Stimulated activated naive CD8-positive, alpha-beta T cell treated with anti-CD3 and anti-CD28 coated beads, Interleukin-15, Interleukin-2, amounts not matched to agents 100 U/mL and 50 U/mL, for 24 hours (primary cell): Measurements from ENCODE around the gene MAMDC2.
"Not testable (repeated sequence)": the region's sequence is repeated elsewhere in the genome, so short reads cannot be mapped to it uniquely, and the experiment has no call there.

Experiments used
- ATAC-seq: fragments of 150-1000 bp; cut with Tn5 transposase; one replicate; pipeline ENCODE4 v1.10.0; 2021
- DNase-seq: peaks from one replicate; pipeline ENCODE4 v3.0.0; 2021

Gene MAMDC2

DNA sequence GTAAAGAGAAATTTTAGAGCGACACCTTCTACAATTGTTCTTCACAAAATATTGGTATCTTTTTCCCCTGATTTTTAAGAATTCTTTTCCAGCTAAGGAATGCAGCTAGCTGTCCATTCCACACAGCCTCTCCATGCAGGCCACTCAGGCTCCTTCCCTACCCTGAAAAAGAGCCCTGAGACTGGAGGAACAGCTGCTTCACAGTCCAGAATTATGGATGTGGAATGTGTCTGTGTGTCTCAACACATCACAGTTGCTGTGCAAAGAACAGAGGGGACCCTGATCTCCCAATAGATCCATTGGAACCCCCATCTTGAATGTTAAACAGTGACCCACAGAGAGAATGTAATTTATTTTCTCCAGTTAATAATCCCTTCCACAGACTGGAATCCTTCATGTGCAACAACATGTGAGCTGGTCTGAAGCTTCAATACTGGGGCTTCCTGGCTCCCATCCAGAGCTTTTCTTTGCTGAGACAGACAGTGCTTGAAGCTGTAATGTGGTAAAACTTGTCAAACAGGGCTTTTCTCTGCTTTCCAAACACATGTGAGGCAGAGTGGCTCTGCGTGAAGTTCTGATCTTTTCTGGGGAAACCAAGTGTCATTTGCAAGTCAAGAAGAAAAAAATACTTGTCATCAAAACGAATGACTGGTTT lies 161.8 kb downstream of the MAMDC2 start:
- ATAC-seq = no peak

DNA sequence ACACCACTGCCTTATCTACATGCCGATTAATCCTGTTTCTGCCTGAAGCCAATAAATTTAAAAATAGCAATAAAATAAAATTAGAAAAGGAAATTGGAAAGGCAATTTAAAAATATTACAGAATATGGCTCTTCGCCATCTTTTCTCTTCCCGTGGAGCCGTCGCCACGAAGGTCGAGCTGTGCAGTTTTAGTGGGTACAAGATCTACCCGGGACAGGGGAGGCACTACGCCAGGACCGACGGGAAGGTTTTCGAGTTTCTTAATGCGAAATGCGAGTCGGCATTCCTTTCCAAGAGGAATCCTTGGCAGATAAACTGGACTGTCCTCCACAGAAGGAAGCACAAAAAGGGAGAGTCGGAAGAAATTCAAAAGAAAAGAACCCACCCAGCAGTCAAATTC lies 173.4 kb downstream of the MAMDC2 start:
- ATAC-seq = no peak

More for the DNA sequence above, 161.8 kb downstream of the MAMDC2 start:
- DNase-seq = no peak

DNA sequence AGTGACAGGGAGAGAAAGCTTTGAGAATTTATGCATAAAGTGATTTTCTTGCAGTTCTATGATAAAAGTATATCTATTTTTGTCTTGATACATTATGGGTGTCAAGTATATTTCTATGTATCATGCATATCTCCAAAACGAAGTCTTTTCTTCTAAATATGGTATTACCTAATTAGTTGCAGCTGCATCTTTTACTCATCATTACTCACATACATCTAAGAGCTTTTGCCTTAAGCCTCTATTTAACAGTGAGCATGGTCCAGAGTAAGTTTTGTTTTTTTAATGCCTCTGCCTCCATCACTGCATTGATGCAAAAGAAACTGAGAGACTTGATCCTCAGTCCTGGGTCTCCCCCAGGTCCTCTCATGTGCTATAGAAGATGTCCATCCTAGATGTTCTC lies 175.1 kb downstream of the MAMDC2 start:
- DNase-seq = no peak
- no peak for ATAC-seq

More for the DNA sequence above, 173.4 kb downstream of the MAMDC2 start:
- no peak for DNase-seq

DNA sequence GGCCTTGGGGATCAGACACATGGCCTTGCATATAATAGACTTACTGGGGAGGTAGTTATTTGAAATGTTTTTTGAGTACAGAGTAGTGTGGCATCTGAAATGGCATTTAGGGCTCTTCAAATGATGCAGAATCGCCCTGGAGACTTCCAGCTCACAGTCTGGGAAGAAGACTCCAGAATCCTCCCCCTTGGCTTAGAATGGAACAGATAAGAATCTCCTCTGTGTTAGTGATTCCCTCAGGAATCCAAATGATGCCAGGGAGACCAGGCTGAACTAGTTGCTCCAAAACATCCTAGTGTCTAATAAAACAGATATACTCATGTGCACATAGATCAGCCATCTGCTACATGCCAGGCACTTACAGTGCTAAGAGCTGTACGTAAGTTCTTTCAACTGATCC lies 176.6 kb downstream of the MAMDC2 start:
- ATAC-seq (no peak), DNase-seq (no peak)

DNA sequence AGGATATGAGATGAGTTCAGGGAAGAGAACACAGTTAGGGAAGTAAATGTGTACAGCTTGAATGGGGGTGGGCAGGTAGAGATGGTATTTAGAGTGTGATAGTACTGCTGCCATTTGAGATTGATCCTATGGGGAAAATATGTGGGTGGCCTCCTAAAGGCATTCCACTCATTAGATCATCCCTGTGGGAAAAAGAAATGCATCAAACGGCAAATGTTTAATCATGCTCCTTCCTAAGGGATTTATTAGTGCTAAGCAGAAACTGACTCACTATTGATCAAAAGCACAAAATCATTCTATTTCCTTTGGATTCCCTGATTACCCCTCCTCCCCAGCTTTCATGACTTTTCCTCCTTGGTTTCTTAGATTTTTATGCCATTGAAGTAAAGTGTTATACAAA lies 178.7 kb downstream of the MAMDC2 start:
- DNase-seq (no peak), ATAC-seq (no peak)

DNA sequence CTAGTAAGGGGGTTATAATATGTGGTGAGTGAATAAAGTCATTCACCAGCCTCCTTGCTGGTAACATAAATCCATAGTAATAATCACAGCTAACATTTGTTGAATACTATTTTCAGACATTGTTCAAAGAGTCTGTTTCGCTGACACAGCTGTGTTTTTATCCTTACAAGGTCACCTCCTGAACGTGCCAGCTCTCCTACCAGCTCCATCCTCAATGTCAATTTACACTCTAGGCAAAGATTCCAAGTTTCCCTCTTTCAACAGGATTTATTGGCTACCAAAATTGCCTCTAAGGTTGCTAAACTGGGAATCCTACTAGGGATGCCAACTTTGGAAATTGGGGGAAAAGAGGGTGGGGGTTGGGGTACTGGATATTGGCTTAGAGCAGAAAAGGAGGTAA lies 184.5 kb downstream of the MAMDC2 start:
- no peak for ATAC-seq
- no peak for DNase-seq

DNA sequence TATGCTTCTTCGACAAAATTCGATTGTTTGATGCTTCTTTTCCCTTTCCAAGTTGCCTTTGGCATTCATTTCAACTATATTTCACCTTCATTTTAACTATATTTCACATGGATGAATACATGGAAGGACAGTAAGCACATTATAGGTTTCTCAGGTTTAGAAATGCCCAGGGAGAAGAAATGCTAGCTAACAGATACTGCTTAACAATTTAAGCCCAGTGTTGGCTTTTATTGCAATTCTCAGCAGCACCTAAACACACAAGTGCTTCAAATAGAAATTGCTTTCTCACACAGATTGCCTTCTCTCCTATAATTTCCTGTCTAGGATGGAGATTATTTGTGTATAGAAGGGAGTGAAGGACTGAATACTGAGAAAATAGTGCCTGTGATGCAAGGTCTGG lies 185.0 kb downstream of the MAMDC2 start:
- ATAC-seq = no peak
- no peak for DNase-seq

DNA sequence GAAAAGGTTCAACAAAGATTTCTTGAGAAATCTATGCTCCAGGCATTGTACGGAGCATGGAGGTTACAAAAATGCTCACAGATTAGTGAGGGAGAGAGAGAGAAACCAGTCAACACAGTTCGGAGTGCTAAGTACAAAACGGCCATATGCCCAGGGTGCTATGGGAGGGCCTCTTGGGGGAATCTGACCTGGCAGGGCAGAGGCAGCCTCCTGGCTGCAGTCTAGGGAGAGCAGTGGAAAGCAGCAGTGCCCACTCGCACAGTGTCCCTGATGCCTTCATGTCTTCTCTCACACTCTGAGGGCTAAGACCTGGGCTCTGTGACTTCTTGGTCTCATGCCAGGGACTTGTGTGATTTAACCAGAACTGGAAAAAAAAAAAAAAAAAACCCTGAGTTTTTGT lies 185.4 kb downstream of the MAMDC2 start:
- ATAC-seq (no peak), DNase-seq (no peak)

DNA sequence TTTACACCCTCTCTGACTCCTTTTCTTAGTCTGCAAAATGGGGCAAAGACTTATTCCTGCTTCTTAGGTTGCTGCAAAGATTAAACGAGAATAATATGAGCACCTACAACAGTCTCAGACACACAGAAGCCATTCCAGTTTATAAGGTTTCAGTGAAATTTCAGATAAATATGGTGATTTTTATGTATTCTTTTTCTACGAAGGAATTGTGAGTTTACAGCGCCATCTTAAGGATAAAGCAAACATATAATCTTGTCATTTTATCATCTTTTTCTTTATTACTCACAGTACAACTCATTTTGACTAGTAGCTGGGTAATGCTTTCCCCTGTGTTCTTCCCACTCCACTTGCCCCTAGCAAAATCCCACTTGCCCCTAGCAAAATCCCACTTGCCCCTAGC lies 185.9 kb downstream of the MAMDC2 start:
- no peak for ATAC-seq
- no peak for DNase-seq

DNA sequence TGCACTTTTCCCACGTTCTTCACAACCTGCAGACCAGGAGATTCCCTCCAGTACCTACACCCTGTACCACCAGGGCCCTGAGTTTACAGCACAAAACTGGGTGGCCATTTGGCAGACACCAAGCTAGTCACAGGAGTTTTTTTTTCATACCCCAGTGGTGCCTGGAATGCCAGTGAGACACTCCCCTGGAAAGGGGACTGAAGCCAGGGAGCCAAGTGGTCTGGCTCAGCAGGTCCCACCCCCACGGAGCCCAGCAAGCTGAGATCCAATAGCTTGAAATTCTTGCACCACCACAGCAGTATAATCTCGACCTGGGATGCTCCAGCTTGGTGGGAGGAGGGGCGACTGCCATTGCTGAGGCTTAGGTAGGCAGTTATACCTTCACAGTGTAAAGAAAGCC lies 188.8 kb downstream of the MAMDC2 start:
- DNase-seq = no peak
- ATAC-seq = no peak

DNA sequence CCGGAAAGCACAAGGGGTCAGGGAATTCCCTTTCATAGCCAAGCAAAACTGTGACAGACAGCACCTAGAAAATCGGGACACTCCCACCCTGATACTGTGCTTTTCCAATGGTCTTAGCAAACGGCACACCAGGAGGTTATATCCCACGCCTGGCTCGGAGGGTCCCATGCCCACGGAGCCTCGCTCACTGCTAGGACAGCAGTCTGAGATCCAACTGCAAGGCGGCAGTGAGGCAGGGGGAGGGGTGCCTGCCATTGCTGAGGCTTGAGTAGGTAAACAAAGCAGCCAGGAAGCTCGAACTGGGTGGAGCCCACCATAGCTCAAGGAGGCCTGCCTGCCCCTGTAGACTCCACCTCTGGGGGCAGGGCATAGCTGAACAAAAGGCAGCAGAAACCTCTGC lies 190.6 kb downstream of the MAMDC2 start:
- not testable (repeated sequence) for ATAC-seq, DNase-seq

DNA sequence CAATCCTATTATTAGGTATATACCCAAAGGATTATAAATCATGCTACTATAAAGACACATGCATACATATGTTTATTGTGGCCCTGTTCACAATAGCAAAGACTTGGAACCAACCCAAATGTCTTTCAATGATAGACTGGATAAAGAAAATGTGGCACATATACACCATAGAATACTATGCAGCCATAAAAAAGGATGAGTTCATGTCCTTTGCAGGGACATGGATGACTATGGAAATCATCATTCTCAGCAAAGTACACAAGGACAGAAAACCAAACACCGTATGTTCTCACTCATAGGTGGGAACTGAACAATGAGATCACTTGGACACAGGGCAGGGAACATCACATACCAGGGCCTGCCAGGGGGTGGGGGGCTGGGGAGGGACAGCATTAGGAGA lies 202.3 kb downstream of the MAMDC2 start:
- ATAC-seq = not testable (repeated sequence)

DNA sequence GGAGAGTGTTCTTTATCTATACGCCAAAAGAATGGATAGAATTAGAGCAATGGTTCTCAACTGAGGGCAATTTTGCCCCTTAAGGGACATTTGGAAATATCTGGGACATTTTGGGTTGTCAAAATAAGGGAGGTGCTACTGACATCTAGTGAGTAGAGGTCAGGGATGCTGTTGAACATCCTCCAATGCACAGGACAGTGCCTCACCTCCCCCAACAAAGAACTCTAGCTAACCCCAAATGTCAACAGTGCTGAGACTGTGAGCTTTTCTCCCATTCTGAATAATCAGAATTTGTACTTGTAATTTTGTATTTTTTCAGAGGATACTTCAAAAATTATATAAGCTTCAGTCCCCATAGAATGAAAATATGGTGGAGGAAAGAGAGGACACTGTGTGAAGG lies 206.6 kb downstream of the MAMDC2 start:
- ATAC-seq (no peak), DNase-seq (no peak)

More for the DNA sequence above, 202.3 kb downstream of the MAMDC2 start:
- not testable (repeated sequence) for DNase-seq

DNA sequence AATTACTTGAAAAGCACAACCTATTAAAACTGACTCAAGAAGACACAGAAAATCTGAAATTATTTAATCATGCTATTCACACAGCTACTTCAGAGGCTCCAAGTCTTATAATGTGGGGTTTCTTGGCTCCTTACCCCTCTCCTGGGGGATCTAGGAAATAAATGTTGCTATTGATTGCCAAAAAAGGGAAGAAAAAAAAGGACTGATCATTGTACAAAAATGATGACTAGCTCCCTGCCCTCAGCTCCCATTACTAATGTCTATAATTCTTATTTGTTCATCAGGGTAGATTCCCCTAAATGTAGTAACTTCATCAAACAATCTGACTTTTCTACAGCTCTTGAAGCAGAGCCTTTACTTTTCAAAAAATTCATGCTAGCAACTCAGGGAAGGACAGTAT lies 211.8 kb downstream of the MAMDC2 start:
- ATAC-seq = no peak
- DNase-seq = no peak

DNA sequence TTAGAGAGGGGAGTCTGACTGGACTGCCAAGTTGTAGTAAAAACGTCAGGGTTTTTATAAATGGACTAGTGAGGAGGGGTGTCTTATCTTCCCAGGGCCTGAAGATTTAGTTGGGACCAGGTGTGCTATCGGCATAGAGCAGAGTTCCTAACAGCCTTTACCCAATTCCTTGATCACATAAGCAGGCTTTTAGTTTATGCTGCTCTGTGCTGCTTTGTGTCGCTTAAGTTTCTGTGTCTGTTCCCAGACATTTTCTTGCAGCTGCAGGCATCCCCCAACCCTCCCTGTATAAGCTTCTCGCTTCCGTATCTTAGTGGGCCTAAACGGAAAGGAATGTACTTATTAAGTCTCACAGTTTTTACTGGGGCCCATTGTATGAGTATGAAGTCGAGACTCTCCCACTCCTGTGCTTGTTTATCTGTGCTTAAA lies 212.5 kb downstream of the MAMDC2 start:
- DNase-seq (no peak), ATAC-seq (no peak)

DNA sequence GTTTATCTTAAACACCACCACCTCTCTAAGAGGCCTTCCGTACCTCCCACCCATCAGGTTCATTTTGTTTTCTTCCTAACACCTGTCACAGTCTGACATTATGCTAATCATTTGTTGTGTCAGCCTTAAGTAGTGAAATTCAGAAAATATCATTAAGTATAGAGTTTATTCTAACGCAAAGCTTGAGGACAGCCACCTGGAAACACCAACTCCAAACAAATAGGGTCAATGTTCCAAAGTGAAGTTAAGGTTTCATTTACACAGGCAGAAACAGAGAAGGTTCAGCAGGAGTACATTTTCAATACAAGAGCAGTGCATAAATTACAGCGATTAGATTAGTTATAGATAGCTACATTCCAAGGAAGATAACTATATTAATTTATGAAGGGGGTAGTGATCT lies 213.9 kb downstream of the MAMDC2 start:
- no peak for DNase-seq
- no peak for ATAC-seq

DNA sequence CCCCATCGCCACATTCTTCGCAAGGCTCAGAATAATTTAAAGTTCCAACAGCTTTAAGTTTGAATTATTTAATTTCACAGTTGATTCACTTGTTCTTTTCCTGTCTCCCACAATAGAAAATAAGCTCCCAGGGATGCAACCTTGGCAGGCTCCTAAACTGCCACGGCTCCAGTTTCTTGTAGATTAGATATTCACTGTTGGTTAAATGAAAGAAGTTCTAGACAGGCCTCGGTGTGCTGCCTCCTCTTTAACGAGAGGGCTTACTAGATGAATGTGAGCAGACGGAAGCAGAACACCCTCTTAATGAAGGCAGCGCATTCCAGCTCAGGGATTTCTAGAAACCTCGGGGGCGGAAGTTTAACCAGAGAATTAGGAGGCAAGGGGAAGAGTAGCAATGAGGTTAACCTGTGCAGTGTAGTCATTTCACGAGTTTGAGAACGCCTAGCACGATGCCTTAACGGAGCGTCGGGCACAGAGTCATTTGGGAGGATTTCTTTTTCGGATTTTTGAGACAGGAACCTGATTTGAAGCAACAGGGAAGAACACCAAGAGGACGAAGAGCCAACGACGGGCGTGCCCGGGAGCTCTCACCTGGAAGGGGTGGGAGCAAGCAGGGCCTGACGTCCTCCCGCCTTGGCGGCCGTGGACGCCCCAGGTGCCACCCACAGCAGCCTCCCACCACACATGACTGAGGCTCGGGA lies 214.5 kb downstream of the MAMDC2 start:
- ATAC-seq (peak; percentile 41), DNase-seq (peak; percentile 30)

DNA sequence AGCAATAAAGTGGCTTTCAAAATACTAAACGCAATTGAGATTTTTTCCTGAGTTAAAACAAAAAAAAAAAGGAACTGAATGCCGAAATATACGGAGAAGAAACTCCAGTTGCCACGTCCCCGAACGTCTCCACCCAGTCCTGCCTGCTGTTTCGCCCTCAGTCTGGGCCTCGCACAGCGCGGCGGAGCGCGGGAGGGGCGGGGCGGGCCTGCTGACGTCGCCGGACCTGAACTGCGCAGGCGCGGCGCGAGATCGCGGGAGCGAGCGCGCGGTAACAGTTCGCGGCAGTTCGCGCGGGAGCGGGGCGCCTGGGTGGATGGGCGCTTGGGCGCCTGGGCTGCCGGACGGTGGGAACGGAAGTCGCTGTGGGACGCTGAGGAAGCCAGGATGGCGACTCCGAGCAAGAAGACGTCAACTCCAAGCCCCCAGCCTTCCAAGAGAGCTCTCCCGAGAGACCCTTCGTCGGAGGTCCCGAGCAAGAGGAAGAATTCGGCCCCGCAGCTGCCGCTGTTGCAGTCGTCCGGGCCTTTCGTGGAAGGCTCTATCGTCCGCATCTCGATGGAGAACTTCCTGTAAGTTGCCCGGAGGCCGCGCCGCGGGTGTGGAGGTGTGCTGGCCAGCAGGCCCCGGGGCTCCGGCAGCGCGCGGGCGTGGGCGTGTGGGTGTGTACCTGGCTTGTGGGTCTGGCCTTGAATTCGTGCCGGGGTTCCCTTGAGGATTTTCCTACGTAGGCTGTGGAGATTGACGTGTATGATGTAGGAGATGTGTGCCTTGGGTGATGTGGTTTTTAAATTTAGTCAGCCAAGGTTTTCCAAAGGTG lies 215.3 kb downstream of the MAMDC2 start, which contains the start of gene SMC5:
Gene SMC5, plus strand, starts transcription at position 287 of the 820 bp plus-strand sequence. Its CDS starts 101 bp downstream, at position 388.
- DNase-seq = peak; percentile 90
- peak; percentile 87 for ATAC-seq

DNA sequence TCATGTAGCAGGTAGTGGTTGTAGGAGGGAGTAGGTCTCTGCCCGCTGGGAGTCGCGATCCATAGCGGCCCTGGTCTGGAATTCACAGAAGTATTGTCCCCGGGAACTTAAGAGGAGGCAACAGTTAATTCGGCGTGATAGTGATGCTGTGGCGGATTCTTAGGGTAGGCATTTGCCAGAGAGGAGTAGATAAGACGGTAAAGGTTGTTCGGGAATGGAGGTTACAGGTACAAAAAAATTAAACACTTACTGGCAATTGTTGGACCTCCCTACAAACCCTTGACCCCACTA lies 215.8 kb downstream of the MAMDC2 start:
- no peak for DNase-seq
- no peak for ATAC-seq

DNA sequence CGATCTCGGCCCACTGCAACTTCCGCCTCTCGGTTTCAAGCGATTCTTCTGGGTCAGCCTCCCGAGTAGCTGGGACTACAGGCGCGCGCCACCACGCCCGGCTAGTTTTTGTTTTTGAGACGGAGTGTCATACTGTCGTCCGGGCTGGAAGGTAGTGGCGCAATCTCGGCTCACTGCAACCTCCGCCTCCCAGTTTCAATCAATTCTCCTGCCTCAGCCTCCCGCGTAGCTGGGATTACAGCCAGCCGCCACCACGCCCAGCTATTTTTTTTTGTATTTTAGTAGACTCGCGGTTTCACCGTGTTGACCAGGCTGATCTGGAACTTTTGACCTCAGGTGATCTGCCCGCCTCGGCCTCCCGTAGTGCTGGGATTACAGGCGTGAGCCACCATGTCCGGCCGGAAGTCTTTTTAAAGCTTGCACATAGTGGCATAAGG lies 216.4 kb downstream of the MAMDC2 start:
- DNase-seq (no peak), ATAC-seq (no peak)

DNA sequence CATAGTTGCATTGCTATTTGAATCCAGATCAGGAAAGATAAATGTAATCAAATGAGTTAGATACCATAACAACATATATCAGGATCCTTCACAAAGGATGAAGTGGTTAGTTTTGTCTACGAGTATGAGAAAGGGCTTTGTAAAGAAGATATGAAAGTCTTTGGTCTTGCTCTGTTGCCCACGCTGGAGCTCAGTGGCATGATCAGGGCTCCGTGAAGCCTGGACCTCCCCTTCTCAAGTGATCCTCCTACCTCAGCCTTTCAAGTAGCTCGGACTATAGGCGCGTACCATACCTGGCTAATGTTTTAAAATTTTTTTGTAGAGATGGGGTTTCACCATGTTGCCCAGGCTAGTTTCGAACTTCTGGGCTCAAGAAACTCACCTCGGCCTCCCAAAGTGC lies 217.0 kb downstream of the MAMDC2 start:
- DNase-seq (no peak), ATAC-seq (no peak)

DNA sequence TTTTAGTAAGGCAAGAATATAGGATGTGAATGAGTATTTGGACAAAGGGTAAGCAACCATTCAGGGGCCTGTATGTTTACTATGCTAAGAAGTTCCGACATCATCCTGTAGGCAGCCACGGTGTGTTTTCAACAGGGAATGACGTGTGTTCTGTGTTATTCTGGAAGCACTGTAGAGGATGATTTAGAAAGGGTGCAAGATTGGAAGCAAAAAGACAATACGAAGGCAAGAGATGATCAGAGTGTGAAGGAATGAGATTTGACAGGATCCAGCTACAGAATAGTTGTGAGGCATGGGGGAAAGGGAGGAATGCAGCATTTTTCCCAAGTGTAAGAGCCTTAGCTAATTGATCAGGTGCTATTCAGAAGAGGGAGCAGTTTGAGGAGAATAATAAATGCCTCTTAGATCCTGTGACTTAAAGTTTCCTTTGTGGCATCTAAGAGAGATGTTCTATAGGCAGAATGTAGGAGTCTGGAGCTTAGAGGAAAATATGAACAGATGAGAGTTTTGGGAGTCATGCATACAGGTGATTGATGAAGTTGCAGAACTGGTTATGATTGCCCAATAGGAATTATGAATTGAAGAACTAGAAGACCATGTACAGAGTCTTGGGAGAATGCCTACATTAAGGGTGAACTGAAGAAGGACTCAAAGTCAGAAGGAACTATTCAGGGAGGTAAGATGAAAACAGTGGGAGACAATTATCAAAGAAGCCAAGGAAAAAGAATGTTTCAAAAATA lies 217.7 kb downstream of the MAMDC2 start:
- no peak for DNase-seq
- no peak for ATAC-seq
